ENCODE data around the gene OTULIN.

The OTULIN gene

GRCh38 chr5:14685757-14686156 is 21.2 kb downstream of the OTULIN start:
- TF ChIP-seq CTCF (IDR thresholded peaks at IDR 0.05), result no peak
- no peak overlapping the region for H3K4me3 ChIP-seq (ENCODE audit: low read depth in 1 of 2, low read length in 1 of 2)
- H3K4me1 ChIP-seq (ENCODE audit: control insufficient read depth in 1 of 2, insufficient read depth in 1 of 2, low read depth in 1 of 2, low read length in 1 of 2), result no peaks in the 10 kb centered on the region
- H3K36me3 ChIP-seq, result peaks cover 95% of the 10 kb centered on the region
- H3K27ac ChIP-seq, result no peak overlapping the region
- H3K9me3 ChIP-seq, result no peaks in the 10 kb centered on the region
- no peaks in the 10 kb centered on the region for H3K27me3 ChIP-seq

- Histone ChIP-seq H3K4me3 (ENCODE audit: low read depth in 1 of 2, low read length in 1 of 2) (no peak overlapping the region), H3K36me3 (peaks cover 95% of the 10 kb centered on the region), H3K27ac (no peak overlapping the region), H3K4me1 (ENCODE audit: control insufficient read depth in 1 of 2, insufficient read depth in 1 of 2, low read depth in 1 of 2, low read length in 1 of 2) (no peaks in the 10 kb centered on the region), H3K9me3 (no peaks in the 10 kb centered on the region), H3K27me3 (no peaks in the 10 kb centered on the region)
- TF ChIP-seq CTCF (IDR thresholded peaks at IDR 0.05), result no peak
Observed at GRCh38 chr5:14686517-14686916, 22.0 kb downstream of the OTULIN start.

GRCh38 chr5:14687023-14687665 is 22.6 kb downstream of the OTULIN start:
- no peaks in the 10 kb centered on the region for H3K27me3 ChIP-seq
- no peaks in the 10 kb centered on the region for H3K9me3 ChIP-seq
- peaks cover 95% of the 10 kb centered on the region for H3K36me3 ChIP-seq
- H3K27ac ChIP-seq, result no peak overlapping the region
- TF ChIP-seq CTCF (IDR thresholded peaks at IDR 0.05), result no peak
- H3K4me1 ChIP-seq (ENCODE audit: control insufficient read depth in 1 of 2, insufficient read depth in 1 of 2, low read depth in 1 of 2, low read length in 1 of 2), result no peaks in the 10 kb centered on the region
- H3K4me3 ChIP-seq (ENCODE audit: low read depth in 1 of 2, low read length in 1 of 2), result no peak overlapping the region

GRCh38 chr5:14693070-14693469 is 28.6 kb downstream of the OTULIN start:
- Histone ChIP-seq H3K27ac (no peak overlapping the region), H3K4me3 (ENCODE audit: low read depth in 1 of 2, low read length in 1 of 2) (no peak overlapping the region), H3K36me3 (peaks cover 96% of the 10 kb centered on the region), H3K27me3 (no peaks in the 10 kb centered on the region), H3K9me3 (no peaks in the 10 kb centered on the region), H3K4me1 (ENCODE audit: control insufficient read depth in 1 of 2, insufficient read depth in 1 of 2, low read depth in 1 of 2, low read length in 1 of 2) (no peaks in the 10 kb centered on the region)
- TF ChIP-seq CTCF (IDR thresholded peaks at IDR 0.05), result no peak

GRCh38 chr5:14695152-14695551 is 30.6 kb downstream of the OTULIN start:
- no peak for TF ChIP-seq CTCF (IDR thresholded peaks at IDR 0.05)
- Histone ChIP-seq H3K4me1 (ENCODE audit: control insufficient read depth in 1 of 2, insufficient read depth in 1 of 2, low read depth in 1 of 2, low read length in 1 of 2) (no peaks in the 10 kb centered on the region), H3K27me3 (no peaks in the 10 kb centered on the region), H3K36me3 (peaks cover 96% of the 10 kb centered on the region), H3K9me3 (no peaks in the 10 kb centered on the region), H3K27ac (no peak overlapping the region), H3K4me3 (ENCODE audit: low read depth in 1 of 2, low read length in 1 of 2) (no peak overlapping the region)

Data from neutrophil (primary cell).